ENCODE results near the gene ANAPC7. TPM values are rescaled to one million over a fixed set of nuclear protein-coding genes. Genes with fewer than 3 reads are reported as not detected.

The ANAPC7 gene
- total RNA-seq, 1 donor from 2014 or later = 48.1 TPM

GRCh38 chr12:110372056-110372425, 31.5 kb downstream of the ANAPC7 start:
- ATAC-seq = peak in 1 of 2 donors; percentile 2
- Histone ChIP-seq H3K36me3 (peaks cover 56% of the 10 kb centered on the region), H3K9me3 (no peaks in the 10 kb centered on the region), H3K4me1 (peaks cover 21% of the 10 kb centered on the region), H3K4me3 (no peak overlapping the region), H3K27ac (no peak overlapping the region), H3K27me3 (ENCODE audit: low read depth) (no peaks in the 10 kb centered on the region)
- TF ChIP-seq CTCF (IDR thresholded peaks at IDR 0.05) = no peak
- intact Hi-C loops (cut with DNase I) = no loop called here
- no peak for DNase-seq

- intact Hi-C loops (cut with DNase I) = no loop called here
- DNase-seq (peak; percentile 88), ATAC-seq (peak; percentile 91 to 96)
- no peaks in the 10 kb centered on the region for H3K9me3 ChIP-seq
- H3K27me3 ChIP-seq (ENCODE audit: low read depth) = no peaks in the 10 kb centered on the region
- TF ChIP-seq CTCF (IDR thresholded peaks at IDR 0.05) = no peak
- H3K36me3 ChIP-seq = peaks cover 51% of the 10 kb centered on the region
- H3K4me3 ChIP-seq = no peak overlapping the region
- peaks cover 24% of the 10 kb centered on the region for H3K4me1 ChIP-seq
- H3K27ac ChIP-seq = peak overlapping the region; percentile 44
Observed at GRCh38 chr12:110371408-110372055, 32.0 kb downstream of the ANAPC7 start.

GRCh38 chr12:110370732-110371231, 32.7 kb downstream of the ANAPC7 start:
- peaks cover 31% of the 10 kb centered on the region for H3K4me1 ChIP-seq
- H3K27me3 ChIP-seq (ENCODE audit: low read depth) = no peaks in the 10 kb centered on the region
- H3K36me3 ChIP-seq = peaks cover 43% of the 10 kb centered on the region
- no peak overlapping the region for H3K27ac ChIP-seq
- ATAC-seq (peak; percentile 63), DNase-seq (no peak)
- intact Hi-C loops (cut with DNase I) = no loop called here
- H3K4me3 ChIP-seq = no peak overlapping the region
- no peaks in the 10 kb centered on the region for H3K9me3 ChIP-seq
- no peak for TF ChIP-seq CTCF (IDR thresholded peaks at IDR 0.05)

- intact Hi-C loops (cut with DNase I) = no loop called here
- no peaks in the 10 kb centered on the region for H3K9me3 ChIP-seq
- DNase-seq (no peak), ATAC-seq (no peak)
- no peak overlapping the region for H3K4me3 ChIP-seq
- H3K27me3 ChIP-seq (ENCODE audit: low read depth) = no peaks in the 10 kb centered on the region
- peaks cover 35% of the 10 kb centered on the region for H3K36me3 ChIP-seq
- peaks cover 36% of the 10 kb centered on the region for H3K4me1 ChIP-seq
- TF ChIP-seq CTCF (IDR thresholded peaks at IDR 0.05) = no peak
- no peak overlapping the region for H3K27ac ChIP-seq
Observed at GRCh38 chr12:110369992-110370391, 33.5 kb downstream of the ANAPC7 start.

DNA sequence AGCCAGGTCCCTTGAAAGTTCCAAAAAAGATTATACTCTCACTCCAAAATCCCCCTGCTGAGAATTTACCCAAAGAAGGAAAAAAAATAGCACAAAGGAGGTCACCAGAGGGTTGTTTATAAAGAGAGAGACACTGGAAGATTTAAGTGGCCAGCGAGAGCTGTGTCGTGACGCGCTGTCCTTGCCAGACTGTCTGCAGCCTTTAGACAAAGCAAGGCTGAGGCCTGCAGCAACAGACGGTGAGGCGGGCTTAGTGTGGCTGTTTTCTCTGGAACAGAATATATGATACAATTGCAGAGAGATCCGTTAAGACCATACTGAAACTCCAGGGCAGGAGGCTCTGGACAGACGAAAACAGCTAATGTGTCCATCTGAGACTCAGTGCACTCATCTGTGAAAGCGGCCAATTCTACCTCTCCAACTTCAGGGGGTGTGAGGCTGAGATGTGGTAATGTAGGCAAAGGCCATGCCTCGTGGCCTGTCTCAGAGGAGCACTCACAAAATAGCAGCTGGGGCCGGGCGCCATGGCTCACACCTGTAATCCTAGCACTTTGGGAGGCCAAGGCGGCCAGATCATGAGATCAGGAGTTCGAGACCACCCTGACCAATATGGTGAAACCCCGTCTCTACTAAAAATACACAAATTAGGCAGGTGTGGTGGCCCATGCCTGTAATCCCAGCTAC, 36.2 kb downstream of the ANAPC7 start:
- intact Hi-C loops (cut with DNase I) = no loop called here
- Histone ChIP-seq H3K4me1 (peaks cover 32% of the 10 kb centered on the region), H3K4me3 (no peak overlapping the region), H3K27me3 (ENCODE audit: low read depth) (no peaks in the 10 kb centered on the region), H3K9me3 (no peaks in the 10 kb centered on the region), H3K36me3 (peaks cover 9% of the 10 kb centered on the region), H3K27ac (no peak overlapping the region)
- TF ChIP-seq CTCF (IDR thresholded peaks at IDR 0.05) = no peak
- ATAC-seq (no peak), DNase-seq (no peak)

All from lower lobe of right lung (tissue), 2 donors.